K562 (cell line): Measurements from ENCODE around the gene ZNF385C. TPM values are rescaled to one million over a fixed set of nuclear protein-coding genes. Genes with fewer than 3 reads are reported as not detected.

ENCODE experiments used
- ATAC-seq: fragments of 200-7000 bp; cut with Tn5 transposase; 3 replicates; pipeline ENCODE4 v1.9.1; 2020; ENCODE audit warnings: moderate library complexity
- BruUV-seq: library from RNA; stranded (reverse); fragments of 400-500 nt; replicated peaks from 2 replicates; lab custom pipeline; 2021; lab: Mats Ljungman, UMichigan
- CTCF ChIA-PET: fragments of 300-600 bp; formaldehyde crosslinking; extraction: SDS; loops from one replicate; lab custom pipeline; 2021; ENCODE audit warnings: low intra/inter-chr PET ratio; lab: Yijun Ruan, JAX
- POLR2A ChIA-PET: fragments of 300-600, 350-650 bp; sonication (Branson Sonifier 250); formaldehyde crosslinking; extraction: SDS; loops from one replicate; lab custom pipeline; 2021; ENCODE audit warnings: antibody characterized with exemption, inconsistent platforms; lab: Yijun Ruan, JAX
- DNase-seq, 4 experiments: peaks; one replicate each; pipeline versions ENCODE4 v3.0.0 to v3.0.0-alpha.2; 2011 to 2018; ENCODE audit warnings: low spot score in 3 of 4, mixed read lengths in 3 of 4; ENCODE audit errors: extremely low read depth in 1 of 4
- FAIRE-seq: peaks from 2 replicates; lab custom pipeline; 2011; peaks lifted over from hg19 to GRCh38; lab: Jason Lieb, UNC
- H2AFZ ChIP-seq: 2 replicates; pipeline ENCODE4 v1.6.0; 2011; ENCODE audit warnings: low read depth, low read length, control low read depth, inconsistent platforms
- H3K27ac ChIP-seq: fragments of 200-600 bp; 3 replicates; pipeline ENCODE4 v1.8.0; 2011; ENCODE audit warnings: low read depth, mild to moderate bottlenecking, control low read depth, inconsistent platforms, low read length, moderate library complexity, mixed read lengths; ENCODE audit errors: extremely low read depth
- H3K27me3 ChIP-seq, 2 experiments: fragments of 300-600 bp in 1 of 2; 2 replicates in 1 of 2; 3 replicates in 1 of 2; pipeline versions ENCODE4 v1.6.0 to v1.8.0; 2011; ENCODE audit warnings: inconsistent platforms in 2 of 2, low read length in 2 of 2, mild to moderate bottlenecking in 1 of 2, mixed read lengths in 1 of 2, moderate library complexity in 1 of 2; ENCODE audit not compliant: control insufficient read depth in 2 of 2, insufficient read depth in 2 of 2
- H3K36me3 ChIP-seq: fragments of 300-600 bp; 3 replicates; pipeline ENCODE4 v1.8.0; 2011; ENCODE audit warnings: mild to moderate bottlenecking, low read length, inconsistent platforms; ENCODE audit not compliant: control insufficient read depth, insufficient read depth
- H3K4me1 ChIP-seq, 2 experiments: fragments of 200-600 bp in 1 of 2; replicated peaks in 1 of 2; 2 replicates in 1 of 2; 3 replicates in 1 of 2; pipeline versions ENCODE4 v1.5.1 to v1.8.0; 2011; ENCODE audit warnings: inconsistent platforms in 2 of 2, low read length in 2 of 2, mild to moderate bottlenecking in 1 of 2, mixed read lengths in 1 of 2, moderate library complexity in 1 of 2; ENCODE audit not compliant: control insufficient read depth in 2 of 2, insufficient read depth in 2 of 2
- H3K4me2 ChIP-seq: 2 replicates; pipeline ENCODE4 v1.6.1; 2011; ENCODE audit warnings: low read length, control low read depth, inconsistent platforms, mixed read lengths; ENCODE audit not compliant: insufficient read depth
- H3K4me3 ChIP-seq: fragments of 200-600 bp; sonication (generic), shearing (Covaris generic); 2 replicates; pipeline ENCODE4 v1.5.1; 2016; ENCODE audit warnings: control low read depth, inconsistent platforms
- H3K79me2 ChIP-seq: fragments of 200-600 bp; 3 replicates; pipeline ENCODE4 v1.8.0; 2011; ENCODE audit warnings: low read length, inconsistent platforms; ENCODE audit not compliant: control insufficient read depth, insufficient read depth
- H3K9ac ChIP-seq, 2 experiments: 2 replicates each; pipeline versions ENCODE4 v1.6.0 to v1.6.1; 2011; ENCODE audit warnings: low read depth in 2 of 2, low read length in 2 of 2, control low read depth in 1 of 2, inconsistent platforms in 1 of 2, mild to moderate bottlenecking in 1 of 2, mixed read lengths in 1 of 2; ENCODE audit not compliant: insufficient read depth in 1 of 2
- H3K9me1 ChIP-seq: one replicate; pipeline ENCODE4 v1.6.0; 2011; ENCODE audit warnings: inconsistent platforms, mild to moderate bottlenecking, low read length, moderate library complexity; ENCODE audit not compliant: control insufficient read depth, insufficient read depth
- H3K9me3 ChIP-seq: replicated peaks from 2 replicates; pipeline ENCODE4 v1.5.1; 2011; ENCODE audit warnings: low read depth, low read length, inconsistent platforms; ENCODE audit not compliant: control insufficient read depth, insufficient read depth
- H4K20me1 ChIP-seq: replicated peaks from 2 replicates; pipeline ENCODE4 v1.6.1; 2011; ENCODE audit warnings: low read length, inconsistent platforms, mixed read lengths; ENCODE audit not compliant: control insufficient read depth, insufficient read depth
- BRD9 ChIP-seq: fragments of 450-650 bp; IDR thresholded peaks from 2 replicates; pipeline ENCODE4 v1.6.1; 2018; ENCODE audit warnings: low read depth; ENCODE audit not compliant: partially characterized antibody
- CBX1 ChIP-seq: sonication (generic); IDR thresholded peaks from 2 replicates; pipeline ENCODE4 v1.6.1; 2016; ENCODE audit warnings: antibody characterized with exemption, low read depth, mild to moderate bottlenecking
- CSDE1 ChIP-seq, 2 experiments: fragments of 450-650 bp; IDR thresholded peaks; 2 replicates each; pipeline ENCODE4 v1.6.1; 2016; ENCODE audit warnings: mild to moderate bottlenecking in 1 of 2
- FIP1L1 ChIP-seq: fragments of 200-400 bp; formaldehyde crosslinking; IDR thresholded peaks from 2 replicates; pipeline ENCODE4 v1.6.1; 2018; ENCODE audit warnings: mild to moderate bottlenecking, low read depth, low read length; ENCODE audit not compliant: poor library complexity, severe bottlenecking
- GATA2 ChIP-seq: sonication (generic); formaldehyde crosslinking; IDR thresholded peaks from 2 replicates; pipeline ENCODE4 v1.4.0; 2020; ENCODE audit warnings: mild to moderate bottlenecking, missing genetic modification reagents
- NELFE ChIP-seq: IDR thresholded peaks from 2 replicates; pipeline ENCODE4 v1.6.1; 2011; ENCODE audit warnings: mild to moderate bottlenecking; ENCODE audit not compliant: insufficient read depth, insufficient read length
- NFATC3 ChIP-seq: fragments of 450-650 bp; IDR thresholded peaks from 2 replicates; pipeline ENCODE4 v1.6.1; 2017; ENCODE audit warnings: mild to moderate bottlenecking
- NR1H2 ChIP-seq: sonication (generic); formaldehyde crosslinking; IDR thresholded peaks from 2 replicates; pipeline ENCODE4 v1.4.0; 2020; ENCODE audit warnings: mild to moderate bottlenecking, missing genetic modification reagents
- RBM14 ChIP-seq: fragments of 200-400 bp; formaldehyde crosslinking; IDR thresholded peaks from 2 replicates; pipeline ENCODE4 v1.6.1; 2018; ENCODE audit warnings: low read depth, mild to moderate bottlenecking, low read length, moderate library complexity, borderline replicate concordance; ENCODE audit not compliant: insufficient read depth
- SAFB ChIP-seq: fragments of 200-400 bp; formaldehyde crosslinking; IDR thresholded peaks from 2 replicates; pipeline ENCODE4 v1.6.1; 2017; ENCODE audit warnings: low read depth, low read length, borderline replicate concordance
- WHSC1 ChIP-seq: IDR thresholded peaks from one replicate; pipeline ENCODE4 v1.6.1; 2012; ENCODE audit warnings: low read length, control low read depth, inconsistent platforms
- ZC3H11A ChIP-seq: IDR thresholded peaks from 2 replicates; pipeline ENCODE4 v1.6.1; 2012; ENCODE audit warnings: low read depth, low read length, improper control_type of control experiment
- ZNF282 ChIP-seq: sonication (generic); formaldehyde crosslinking; IDR thresholded peaks from 2 replicates; pipeline ENCODE4 v1.8.1; 2023; ENCODE audit warnings: missing genetic modification reagents
- whole genome bisulfite sequencing: fragments of 100-300 bp; shearing (Covaris generic); methylation state at CpG from one replicate; pipeline ENCODE4 v1.1.6; 2016; ENCODE audit warnings: low coverage, mixed read lengths; ENCODE audit not compliant: insufficient coverage; ENCODE audit errors: missing lambda C conversion rate; 5-methylcytosine and 5-hydroxymethylcytosine counted together
- in situ Hi-C: fragments of 300-500 bp; cut with MboI; formaldehyde crosslinking; loops from 4 replicates; pipeline ENCODE4 v1.15.0; 2018; ENCODE audit warnings: inconsistent platforms, mixed read lengths
- intact Hi-C: fragments of 100-400 bp; cut with micrococcal nuclease; formaldehyde crosslinking; loops from 2 replicates; pipeline ENCODE4 v1.14.2; 2022
- polyA plus RNA-seq, 8 experiments: library from polyadenylated mRNA; depleted of rRNA in 4 of 8; stranded (reverse) in 5 of 8; unstranded in 3 of 8; fragments of >200 nt; fragmentation: Nextera tagmentation in 2 of 8; fragmentation: Illumina TruSeq in 1 of 8; extraction: Ambion mirVana in 2 of 8; extraction: Trizol in 1 of 8; gene quantifications; 2 replicates each; pipeline versions ENCODE4 v1.2.1 to v1.2.3, GENCODE V29; 2011 to 2014; ENCODE audit warnings: inconsistent platforms in 1 of 8, missing spikeins in 1 of 8
- total RNA-seq, 7 experiments: library from RNA; depleted of rRNA in 6 of 7; stranded (reverse); fragments of >200 nt in 6 of 7; fragmentation: Illumina TruSeq in 2 of 7; extraction: Trizol in 2 of 7; gene quantifications; 2 replicates each; pipeline versions ENCODE4 v1.2.1 to v1.2.3, GENCODE V29; 2011 to 2021; ENCODE audit warnings: low replicate concordance in 1 of 7
- TF ChIP-seq, protein P1 (sequence below): sonication (generic); formaldehyde crosslinking; IDR thresholded peaks from 2 replicates; pipeline ENCODE4 v1.8.1; 2022; ENCODE audit warnings: missing genetic modification reagents
- TF ChIP-seq, protein P2 (sequence below): sonication (generic); formaldehyde crosslinking; IDR thresholded peaks from 2 replicates; pipeline ENCODE4 v1.5.0; 2020; ENCODE audit warnings: missing genetic modification reagents
- TF ChIP-seq, protein P3 (sequence below): fragments of 450-650 bp; formaldehyde crosslinking; IDR thresholded peaks from 2 replicates; pipeline ENCODE4 v1.4.0; 2020; ENCODE audit warnings: mild to moderate bottlenecking, moderate library complexity
- TF ChIP-seq, protein P4 (sequence below): sonication (generic); formaldehyde crosslinking; IDR thresholded peaks from 2 replicates; pipeline ENCODE4 v1.8.0; 2022; ENCODE audit warnings: mild to moderate bottlenecking, missing genetic modification reagents

The ZNF385C gene
- total and polyA plus RNA-seq, 9 of the 15 experiments (the other 6 are each of a cell fraction or from before 2014, with no cell fraction given): 0.03 to 0.35 (median 0.18) TPM; not detected in 1

DNA sequence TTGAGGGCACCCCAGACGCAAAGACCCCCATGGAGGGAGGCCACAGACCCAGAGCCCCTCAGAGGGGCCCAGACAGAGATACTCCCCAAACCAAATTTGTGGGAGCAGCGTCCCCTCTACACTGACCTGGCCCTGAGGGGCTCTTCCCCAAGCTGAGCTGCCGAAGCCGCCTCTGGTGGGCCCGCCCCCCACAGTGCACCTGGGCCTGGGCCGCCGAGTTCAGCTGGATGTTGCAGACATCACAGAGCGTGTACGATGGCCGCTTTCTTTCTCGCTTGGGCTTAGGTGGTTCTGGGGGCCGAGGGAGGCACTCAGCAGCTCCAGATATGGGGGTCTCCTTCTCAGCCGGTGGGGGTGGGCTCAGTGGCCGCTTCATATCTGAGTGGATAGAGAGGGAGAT, 35.6 kb downstream of the ZNF385C start:
- Histone ChIP-seq H3K9me3 (no peaks in the 10 kb centered on the region), H3K4me2 (no peak overlapping the region), H3K27ac (no peak overlapping the region), H3K79me2 (no peaks in the 10 kb centered on the region), H3K4me3 (no peak overlapping the region), H3K9ac (no peak overlapping the region), H3K27me3 (no peaks in the 10 kb centered on the region), H4K20me1 (no peaks in the 10 kb centered on the region), H2AFZ (no peak overlapping the region), H3K4me1 (peaks cover 0 to 19% of the 10 kb centered on the region in 2 experiments; a peak in 3 of 5 replicates), H3K9me1 (peaks cover 3% of the 10 kb centered on the region), H3K36me3 (no peaks in the 10 kb centered on the region)
- no peak for FAIRE-seq
- no peak for DNase-seq
- in situ Hi-C loops: no loop called here
- no peak for TF ChIP-seq FIP1L1
- TF ChIP-seq, protein P1, sequence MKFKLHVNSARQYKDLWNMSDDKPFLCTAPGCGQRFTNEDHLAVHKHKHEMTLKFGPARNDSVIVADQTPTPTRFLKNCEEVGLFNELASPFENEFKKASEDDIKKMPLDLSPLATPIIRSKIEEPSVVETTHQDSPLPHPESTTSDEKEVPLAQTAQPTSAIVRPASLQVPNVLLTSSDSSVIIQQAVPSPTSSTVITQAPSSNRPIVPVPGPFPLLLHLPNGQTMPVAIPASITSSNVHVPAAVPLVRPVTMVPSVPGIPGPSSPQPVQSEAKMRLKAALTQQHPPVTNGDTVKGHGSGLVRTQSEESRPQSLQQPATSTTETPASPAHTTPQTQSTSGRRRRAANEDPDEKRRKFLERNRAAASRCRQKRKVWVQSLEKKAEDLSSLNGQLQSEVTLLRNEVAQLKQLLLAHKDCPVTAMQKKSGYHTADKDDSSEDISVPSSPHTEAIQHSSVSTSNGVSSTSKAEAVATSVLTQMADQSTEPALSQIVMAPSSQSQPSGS (CRISPR knock-in tag): no peak
- TF ChIP-seq, protein P2, sequence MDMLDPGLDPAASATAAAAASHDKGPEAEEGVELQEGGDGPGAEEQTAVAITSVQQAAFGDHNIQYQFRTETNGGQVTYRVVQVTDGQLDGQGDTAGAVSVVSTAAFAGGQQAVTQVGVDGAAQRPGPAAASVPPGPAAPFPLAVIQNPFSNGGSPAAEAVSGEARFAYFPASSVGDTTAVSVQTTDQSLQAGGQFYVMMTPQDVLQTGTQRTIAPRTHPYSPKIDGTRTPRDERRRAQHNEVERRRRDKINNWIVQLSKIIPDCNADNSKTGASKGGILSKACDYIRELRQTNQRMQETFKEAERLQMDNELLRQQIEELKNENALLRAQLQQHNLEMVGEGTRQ: no peak
- no peak for TF ChIP-seq NELFE
- no peak for TF ChIP-seq RBM14
- no peak for TF ChIP-seq NR1H2 (CRISPR knock-in tag)
- TF ChIP-seq BRD9: no peak
- TF ChIP-seq, protein P3, sequence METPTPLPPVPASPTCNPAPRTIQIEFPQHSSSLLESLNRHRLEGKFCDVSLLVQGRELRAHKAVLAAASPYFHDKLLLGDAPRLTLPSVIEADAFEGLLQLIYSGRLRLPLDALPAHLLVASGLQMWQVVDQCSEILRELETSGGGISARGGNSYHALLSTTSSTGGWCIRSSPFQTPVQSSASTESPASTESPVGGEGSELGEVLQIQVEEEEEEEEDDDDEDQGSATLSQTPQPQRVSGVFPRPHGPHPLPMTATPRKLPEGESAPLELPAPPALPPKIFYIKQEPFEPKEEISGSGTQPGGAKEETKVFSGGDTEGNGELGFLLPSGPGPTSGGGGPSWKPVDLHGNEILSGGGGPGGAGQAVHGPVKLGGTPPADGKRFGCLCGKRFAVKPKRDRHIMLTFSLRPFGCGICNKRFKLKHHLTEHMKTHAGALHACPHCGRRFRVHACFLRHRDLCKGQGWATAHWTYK (CRISPR knock-in tag): no peak
- TF ChIP-seq NFATC3: no peak
- no peak for TF ChIP-seq ZC3H11A
- TF ChIP-seq WHSC1: no peak
- TF ChIP-seq, protein P4, sequence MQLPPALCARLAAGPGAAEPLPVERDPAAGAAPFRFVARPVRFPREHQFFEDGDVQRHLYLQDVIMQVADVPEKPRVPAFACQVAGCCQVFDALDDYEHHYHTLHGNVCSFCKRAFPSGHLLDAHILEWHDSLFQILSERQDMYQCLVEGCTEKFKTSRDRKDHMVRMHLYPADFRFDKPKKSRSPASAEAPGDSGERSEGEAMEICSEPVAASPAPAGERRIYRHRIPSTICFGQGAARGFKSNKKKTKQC (CRISPR knock-in tag): no peak
- no peak for TF ChIP-seq CSDE1 (IDR thresholded peaks at IDR 0.05)
- TF ChIP-seq SAFB: no peak
- no peak for TF ChIP-seq CBX1
- TF ChIP-seq GATA2 (CRISPR knock-in tag): no peak
- no peak for TF ChIP-seq ZNF282 (CRISPR knock-in tag)
- no peak for ATAC-seq
- WGBS: 35% methylated on average over 12 of the region's 14 CpGs
- CTCF ChIA-PET: interaction anchor here (0.6 kb wide), 2 partner anchors 99 to 125 kb away, joined by 3 read pairs; no protein-coding TSS in a partner anchor
- intact Hi-C loops: no loop called here
- POLR2A ChIA-PET: no interaction called here
- BruUV-seq: no TSS peak
